Measurements from ENCODE around the gene CSK.
A peak's percentile ranks its signal among the peaks of the same experiment; 100 is the strongest.
"Not testable (repeated sequence)": the region's sequence is repeated elsewhere in the genome, so short reads cannot be mapped to it uniquely, and the experiment has no call there.

The CSK gene

GRCh38 chr15:74781431-74782258, at the start of gene CSK:
CSK (plus strand) TSS chr15:74782080; CDS start chr15:74798298, 16,218 bp downstream.
- peak; percentile 49 for DNase-seq (ENCODE audit: low read depth, low spot score)

DNA sequence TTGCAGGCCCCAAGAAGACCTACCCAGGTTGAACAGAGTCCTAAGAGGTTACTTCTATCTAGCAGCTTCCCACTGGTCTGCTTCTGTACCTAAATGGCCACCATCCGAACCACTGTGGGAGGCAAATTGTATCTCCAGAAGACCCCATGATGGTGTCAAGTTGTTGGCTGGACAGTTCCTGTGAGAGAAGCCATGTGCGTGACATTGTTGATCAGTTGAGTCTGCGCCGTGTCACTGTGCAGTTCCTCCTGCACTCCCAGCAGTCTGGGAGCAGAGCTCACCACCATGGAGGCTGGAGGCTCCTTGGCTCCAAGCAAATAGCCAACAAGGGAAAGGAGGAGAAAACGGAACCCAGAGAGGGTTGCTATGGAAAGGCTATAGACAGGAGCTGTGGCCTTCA, 49.0 kb upstream of the CSK start:
- no peak for DNase-seq (ENCODE audit: low read depth, low spot score)

DNA sequence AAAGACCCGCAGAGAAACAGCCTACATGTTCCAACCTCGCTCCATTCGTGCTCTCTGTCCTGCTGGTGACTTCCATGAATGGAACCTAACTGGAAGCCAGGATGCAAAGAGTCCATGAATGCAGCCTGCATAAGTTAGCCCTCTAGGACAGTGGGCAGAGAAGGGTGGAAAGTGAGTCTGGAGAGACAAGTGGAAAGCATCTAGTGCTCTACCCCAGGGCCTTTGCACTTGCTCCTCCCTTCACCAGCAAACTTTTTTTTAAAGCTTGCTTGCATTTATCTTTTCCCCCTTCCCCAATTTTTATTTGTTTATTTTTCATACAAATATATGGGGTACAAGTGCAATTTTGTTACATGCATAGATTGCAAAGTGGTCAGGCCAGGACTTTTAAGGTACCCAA, 48.6 kb upstream of the CSK start:
- no peak for DNase-seq (ENCODE audit: low read depth, low spot score)

GRCh38 chr15:74735305-74735704, 46.6 kb upstream of the CSK start:
- DNase-seq (ENCODE audit: low read depth, low spot score), result no peak

DNA sequence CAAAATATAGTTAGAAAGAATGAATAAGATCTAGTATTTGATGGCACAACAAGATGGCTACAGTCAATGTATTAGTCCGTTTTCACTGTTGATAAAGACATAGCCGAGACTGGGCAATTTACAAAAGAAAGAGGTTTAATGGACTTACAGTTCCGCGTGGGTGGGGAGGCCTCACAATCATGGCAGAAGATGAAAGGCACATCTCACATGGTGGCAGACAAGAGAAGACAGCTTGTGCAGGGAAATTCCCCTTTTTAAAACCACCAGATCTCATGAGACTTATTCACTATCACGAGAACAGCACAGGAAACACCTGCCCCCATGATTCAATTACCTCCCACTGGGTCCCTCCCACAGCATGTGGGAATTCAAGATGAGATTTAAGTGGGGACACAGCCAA, 43.6 kb upstream of the CSK start:
- DNase-seq (ENCODE audit: low read depth, low spot score), result not testable (repeated sequence)

DNA sequence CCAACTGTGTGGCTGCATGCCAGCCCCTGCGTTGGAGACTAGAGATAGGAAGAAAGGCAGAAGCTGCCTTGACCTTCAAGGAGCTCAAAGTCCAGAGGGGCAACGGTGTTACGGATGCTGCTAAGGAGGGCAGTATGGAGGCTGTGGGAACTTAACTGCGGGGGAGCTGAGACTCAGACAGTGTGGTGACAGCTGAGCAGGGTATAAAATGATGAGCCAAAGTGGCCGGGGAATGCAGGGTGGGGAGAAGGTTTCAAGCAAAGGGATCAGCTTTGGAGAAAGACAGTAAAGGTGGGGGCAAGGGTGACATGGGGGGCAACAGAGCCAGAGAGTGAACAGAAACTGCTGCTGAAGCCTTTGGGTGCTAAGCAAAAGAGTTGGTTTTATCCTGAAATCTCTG, 39.5 kb upstream of the CSK start:
- DNase-seq (ENCODE audit: low read depth, low spot score), result no peak

DNA sequence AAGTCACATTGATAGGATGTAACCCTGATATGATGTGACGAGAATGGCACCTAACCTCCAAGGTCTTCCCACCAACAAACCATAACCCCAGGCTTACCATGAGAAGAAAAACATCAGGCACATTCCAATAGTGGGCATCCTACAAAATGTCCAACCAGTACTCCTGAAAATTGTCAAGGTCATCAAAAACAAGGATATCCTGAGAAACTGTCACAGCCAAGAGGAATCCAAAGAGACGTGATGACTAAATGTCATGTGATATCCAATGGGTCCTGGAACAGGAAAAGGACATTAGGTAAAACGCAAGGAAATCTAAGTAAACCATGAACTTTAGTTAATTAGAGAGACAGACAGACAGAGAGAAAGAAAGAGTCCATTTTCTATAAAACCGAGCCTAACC, 35.5 kb upstream of the CSK start:
- DNase-seq (ENCODE audit: low read depth, low spot score), result no peak

DNA sequence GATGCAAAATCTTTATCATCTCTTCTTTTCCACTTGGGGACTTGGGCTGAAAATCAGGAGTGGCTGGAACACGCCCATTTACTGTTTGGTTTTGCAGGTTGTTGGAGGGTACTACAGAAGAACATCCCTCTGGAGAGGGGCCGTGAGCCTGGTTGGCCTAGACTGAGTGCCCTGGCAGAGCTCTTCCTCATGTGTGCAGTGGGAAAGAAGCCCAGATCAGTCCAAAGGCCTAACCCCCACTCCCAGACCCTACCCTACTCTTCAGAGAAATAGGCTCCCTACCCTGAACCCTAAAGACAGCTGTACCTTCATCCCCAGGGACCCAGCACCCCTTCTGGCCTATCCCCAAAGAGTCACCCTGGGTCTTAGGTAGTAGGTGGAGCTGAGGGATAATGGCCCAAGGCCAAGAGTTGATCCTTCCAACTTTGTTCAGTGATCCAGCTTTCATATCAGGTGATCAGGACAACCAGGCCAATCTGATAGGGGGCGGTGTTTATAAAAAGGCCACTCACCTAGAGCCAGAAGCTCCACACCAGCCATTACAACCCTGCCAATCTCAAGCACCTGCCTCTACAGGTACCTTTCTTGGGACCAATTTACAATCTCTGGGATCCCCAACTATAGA, 33.4 kb upstream of the CSK start, which contains the start of gene CYP1A2:
Gene CYP1A2, plus strand, starts transcription at position 524 of the 625 bp plus-strand sequence. CDS start 894 bp downstream, outside the sequence.
- no peak for DNase-seq (ENCODE audit: low read depth, low spot score)

DNA sequence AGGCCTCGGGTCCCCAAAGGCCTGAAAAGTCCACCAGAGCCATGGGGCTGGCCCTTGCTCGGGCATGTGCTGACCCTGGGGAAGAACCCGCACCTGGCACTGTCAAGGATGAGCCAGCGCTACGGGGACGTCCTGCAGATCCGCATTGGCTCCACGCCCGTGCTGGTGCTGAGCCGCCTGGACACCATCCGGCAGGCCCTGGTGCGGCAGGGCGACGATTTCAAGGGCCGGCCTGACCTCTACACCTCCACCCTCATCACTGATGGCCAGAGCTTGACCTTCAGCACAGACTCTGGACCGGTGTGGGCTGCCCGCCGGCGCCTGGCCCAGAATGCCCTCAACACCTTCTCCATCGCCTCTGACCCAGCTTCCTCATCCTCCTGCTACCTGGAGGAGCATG, 32.0 kb upstream of the CSK start:
- DNase-seq (ENCODE audit: low read depth, low spot score), result no peak

- no peak for DNase-seq (ENCODE audit: low read depth, low spot score)
These were observed 31.1 kb upstream of the CSK start for GRCh38 chr15:74750751-74751150.

- no peak for DNase-seq (ENCODE audit: low read depth, low spot score)
These were observed 29.9 kb upstream of the CSK start for GRCh38 chr15:74752011-74752410.

DNA sequence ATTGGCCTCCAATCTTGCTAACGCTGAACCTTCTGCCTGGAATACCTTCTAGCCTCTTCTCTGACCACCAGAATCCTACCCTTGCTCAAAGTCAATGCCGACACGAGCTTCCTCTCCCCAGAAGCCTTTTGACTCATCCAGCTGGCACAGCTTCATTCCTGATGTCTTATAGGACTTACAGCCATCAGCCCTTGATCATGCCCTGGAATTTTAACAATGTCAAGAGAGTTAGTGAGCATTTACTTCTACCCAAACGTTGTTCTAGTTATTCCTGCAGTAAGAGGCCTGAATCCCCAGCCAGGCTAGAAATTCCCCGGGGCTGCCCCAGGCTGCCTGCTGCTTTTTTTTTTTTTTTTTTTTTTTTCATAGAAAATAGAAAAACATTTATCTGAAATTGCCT, 29.3 kb upstream of the CSK start:
- DNase-seq (ENCODE audit: low read depth, low spot score), result no peak

DNA sequence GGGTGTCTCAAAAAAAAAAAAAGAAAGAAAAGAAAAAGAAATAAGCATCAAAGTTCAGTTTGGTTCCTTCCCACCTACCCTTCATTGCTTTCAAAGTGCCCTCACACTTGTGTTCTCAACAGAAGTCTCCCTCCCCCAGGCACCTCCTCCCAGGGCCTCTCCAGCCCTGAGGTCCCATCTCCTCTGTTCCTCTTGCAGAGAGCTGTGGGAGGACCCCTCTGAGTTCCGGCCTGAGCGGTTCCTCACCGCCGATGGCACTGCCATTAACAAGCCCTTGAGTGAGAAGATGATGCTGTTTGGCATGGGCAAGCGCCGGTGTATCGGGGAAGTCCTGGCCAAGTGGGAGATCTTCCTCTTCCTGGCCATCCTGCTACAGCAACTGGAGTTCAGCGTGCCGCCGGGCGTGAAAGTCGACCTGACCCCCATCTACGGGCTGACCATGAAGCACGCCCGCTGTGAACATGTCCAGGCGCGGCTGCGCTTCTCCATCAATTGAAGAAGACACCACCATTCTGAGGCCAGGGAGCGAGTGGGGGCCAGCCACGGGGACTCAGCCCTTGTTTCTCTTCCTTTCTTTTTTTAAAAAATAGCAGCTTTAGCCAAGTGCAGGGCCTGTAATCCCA, 27.2 kb upstream of the CSK start:
- no peak for DNase-seq (ENCODE audit: low read depth, low spot score)

- DNase-seq (ENCODE audit: low read depth, low spot score), result no peak
These were observed 23.1 kb upstream of the CSK start for GRCh38 chr15:74758736-74759135.

DNA sequence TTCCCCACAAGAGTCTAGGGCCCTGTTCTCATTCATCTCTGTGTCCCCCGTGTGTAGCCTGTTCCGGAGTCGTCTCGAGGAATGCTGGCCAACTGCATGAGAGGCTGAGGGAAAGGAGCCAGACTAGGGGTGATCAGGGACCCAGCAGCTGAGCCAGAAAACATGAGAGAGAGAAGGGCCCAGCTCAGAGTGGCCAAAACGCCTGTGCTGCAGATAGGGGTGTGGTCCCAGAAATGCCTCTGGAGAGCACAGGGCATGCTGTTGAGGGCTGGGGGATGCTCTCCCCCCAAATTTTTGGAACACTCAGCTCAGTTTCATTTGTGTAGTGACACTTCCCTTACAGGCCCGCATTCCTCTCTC, 19.1 kb upstream of the CSK start:
- DNase-seq (ENCODE audit: low read depth, low spot score), result no peak

- no peak for DNase-seq (ENCODE audit: low read depth, low spot score)
These were observed 18.5 kb upstream of the CSK start for GRCh38 chr15:74763416-74763815.

DNA sequence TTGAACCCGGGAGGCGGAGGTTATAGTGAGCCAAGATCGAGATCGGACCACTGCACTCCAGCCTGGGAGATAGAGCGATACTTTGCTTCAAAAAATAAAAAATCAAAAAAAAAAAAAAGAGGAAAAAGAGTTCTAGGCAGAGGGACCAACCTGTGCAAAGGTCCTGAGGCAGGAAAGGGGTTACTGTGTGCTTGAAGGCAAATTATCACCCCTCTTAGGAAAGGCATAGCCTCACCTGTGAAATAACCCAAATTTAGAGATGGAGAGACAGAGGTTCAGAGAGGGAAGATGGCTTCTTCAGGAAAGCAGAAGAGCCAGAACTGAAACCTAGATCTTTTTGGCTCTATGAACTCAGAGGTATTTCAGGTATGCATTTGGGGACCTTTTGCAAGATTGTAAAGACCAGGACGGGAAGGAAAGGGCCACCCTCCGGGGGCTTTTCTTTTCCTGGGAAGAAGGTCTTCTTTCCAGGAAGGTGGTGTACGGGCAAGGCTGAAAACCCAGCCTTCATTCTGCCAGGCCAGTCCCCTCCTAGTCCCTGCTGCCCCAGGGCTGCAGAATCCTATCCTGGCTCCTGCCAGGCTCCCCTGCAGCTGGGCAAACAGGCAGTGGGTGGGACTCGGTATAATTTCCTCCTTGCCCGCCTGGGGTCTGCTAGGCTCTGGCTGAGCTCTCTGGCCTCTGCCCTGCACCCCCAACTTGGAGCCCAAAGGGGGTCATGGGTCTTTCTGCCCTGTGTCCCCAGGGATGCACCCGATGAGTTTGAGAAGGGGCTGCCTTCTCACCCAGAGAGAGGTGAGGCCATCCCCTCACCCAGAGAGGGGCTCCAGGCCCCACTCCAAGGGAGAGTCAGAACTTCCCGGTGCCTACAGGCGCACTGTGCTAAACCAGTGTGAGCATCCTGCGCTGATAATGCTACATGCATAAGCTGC, 14.4 kb upstream of the CSK start:
- DNase-seq (ENCODE audit: low read depth, low spot score), result no peak

- DNase-seq (ENCODE audit: low read depth, low spot score), result no peak
These were observed 13.6 kb upstream of the CSK start for GRCh38 chr15:74768099-74768770.

DNA sequence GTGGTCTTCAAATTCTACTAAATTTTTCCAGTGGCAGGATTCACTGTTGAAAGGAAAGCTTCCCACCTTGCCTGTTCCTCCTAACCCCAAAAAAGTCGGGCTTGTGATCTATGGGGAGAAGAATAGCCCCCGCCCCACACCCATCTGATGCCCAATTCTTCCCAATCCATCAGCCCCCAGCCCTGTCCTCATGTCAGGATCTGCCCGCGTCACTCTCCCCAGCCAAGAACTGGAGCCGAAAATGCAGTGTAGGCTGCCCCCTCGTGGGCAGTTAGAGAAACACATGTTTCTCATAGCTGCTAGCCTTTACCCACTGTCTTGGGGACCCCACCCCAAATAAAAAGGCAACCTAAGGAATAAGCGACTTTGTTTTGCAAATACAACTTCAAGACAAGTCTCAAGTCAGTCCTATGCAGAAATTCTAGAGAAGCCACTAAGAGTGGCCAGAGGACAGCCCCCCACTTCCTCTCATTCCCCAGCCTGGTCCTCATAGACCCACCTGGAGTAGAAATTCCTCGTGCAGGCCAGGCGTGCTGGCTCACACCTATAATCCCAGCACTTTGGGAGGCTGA, 13.0 kb upstream of the CSK start:
- DNase-seq (ENCODE audit: low read depth, low spot score), result no peak

GRCh38 chr15:74769463-74770025, 12.3 kb upstream of the CSK start:
- no peak for DNase-seq (ENCODE audit: low read depth, low spot score)
